SJSA1 (cell line): ENCODE data around the gene TXNL4A. TPM values are rescaled to one million over a fixed set of nuclear protein-coding genes. Genes with fewer than 3 reads are reported as not detected.
"Not testable (repeated sequence)": the region's sequence is repeated elsewhere in the genome, so short reads cannot be mapped to it uniquely, and the experiment has no call there.

Source experiments
- DNase-seq, 2 experiments: peaks; one replicate each; pipeline ENCODE4 v3.0.0-alpha.2; 2015 to 2020; ENCODE audit warnings: low spot score in 2 of 2, low read depth in 1 of 2
- H3K27ac ChIP-seq: fragments of 250-450 bp; sonication (Bioruptor Pico); 2 replicates; pipeline ENCODE4 v1.5.1; 2020; ENCODE audit warnings: mild to moderate bottlenecking, moderate library complexity
- H3K27me3 ChIP-seq: fragments of 250-450 bp; sonication (Bioruptor Pico); replicated peaks from 2 replicates; pipeline ENCODE4 v1.5.1; 2020; ENCODE audit warnings: mild to moderate bottlenecking, moderate library complexity
- H3K36me3 ChIP-seq: fragments of 250-450 bp; sonication (Bioruptor Pico); 2 replicates; pipeline ENCODE4 v1.5.1; 2020; ENCODE audit warnings: mild to moderate bottlenecking
- H3K4me1 ChIP-seq: fragments of 250-450 bp; sonication (Bioruptor Pico); replicated peaks from 2 replicates; pipeline ENCODE4 v1.6.1; 2021; ENCODE audit warnings: mild to moderate bottlenecking
- H3K4me3 ChIP-seq: fragments of 250-450 bp; sonication (Bioruptor Pico); 2 replicates; pipeline ENCODE4 v1.5.1; 2020; ENCODE audit warnings: mild to moderate bottlenecking
- H3K9me3 ChIP-seq: fragments of 250-450 bp; sonication (Bioruptor Pico); replicated peaks from 2 replicates; pipeline ENCODE4 v1.5.1; 2020; ENCODE audit warnings: mild to moderate bottlenecking
- total RNA-seq: library from RNA; depleted of rRNA; stranded (reverse); fragments of >200 nt; shearing (Covaris generic); gene quantifications from 2 replicates; pipeline ENCODE4 v1.2.3, GENCODE V29; 2014

TXNL4A gene
- total RNA-seq, 1 experiment from 2014 or later: 97.6 TPM

GRCh38 chr18:79965119-79965902 lies 23.1 kb downstream of the TXNL4A start:
- peaks cover 57% of the 10 kb centered on the region for H3K4me1 ChIP-seq
- peak overlapping the region; percentile 96 for H3K27ac ChIP-seq
- no peaks in the 10 kb centered on the region for H3K9me3 ChIP-seq
- H3K4me3 ChIP-seq: peak overlapping the region; percentile 55
- H3K27me3 ChIP-seq: no peaks in the 10 kb centered on the region
- DNase-seq: peak; percentile 83 to 88
- peaks cover 17% of the 10 kb centered on the region for H3K36me3 ChIP-seq

GRCh38 chr18:79964330-79965118 lies 23.8 kb downstream of the TXNL4A start, which contains the start of gene HSBP1L1:
Gene HSBP1L1 (plus strand): TSS chr18:79964643. CDS start chr18:79964736, 93 bp downstream.
- H3K36me3 ChIP-seq: peaks cover 10% of the 10 kb centered on the region
- no peaks in the 10 kb centered on the region for H3K27me3 ChIP-seq
- no peaks in the 10 kb centered on the region for H3K9me3 ChIP-seq
- no peak for DNase-seq
- H3K27ac ChIP-seq: peak within 1 kb of the TSS; percentile 96
- peak within 1 kb of the TSS; percentile 55 for H3K4me3 ChIP-seq
- H3K4me1 ChIP-seq: peaks cover 64% of the 10 kb centered on the region

GRCh38 chr18:79963658-79964329 lies 24.6 kb downstream of the TXNL4A start:
- Histone ChIP-seq H3K27ac (no peak overlapping the region), H3K27me3 (no peaks in the 10 kb centered on the region), H3K4me1 (peaks cover 65% of the 10 kb centered on the region), H3K9me3 (no peaks in the 10 kb centered on the region), H3K4me3 (peak overlapping the region; percentile 55), H3K36me3 (peaks cover 8% of the 10 kb centered on the region)
- no peak for DNase-seq

GRCh38 chr18:79962835-79963657 lies 25.3 kb downstream of the TXNL4A start:
- no peaks in the 10 kb centered on the region for H3K9me3 ChIP-seq
- no peak overlapping the region for H3K27ac ChIP-seq
- H3K36me3 ChIP-seq: peaks cover 2% of the 10 kb centered on the region
- peaks cover 59% of the 10 kb centered on the region for H3K4me1 ChIP-seq
- no peaks in the 10 kb centered on the region for H3K27me3 ChIP-seq
- no peak for DNase-seq
- H3K4me3 ChIP-seq: no peak overlapping the region

DNA sequence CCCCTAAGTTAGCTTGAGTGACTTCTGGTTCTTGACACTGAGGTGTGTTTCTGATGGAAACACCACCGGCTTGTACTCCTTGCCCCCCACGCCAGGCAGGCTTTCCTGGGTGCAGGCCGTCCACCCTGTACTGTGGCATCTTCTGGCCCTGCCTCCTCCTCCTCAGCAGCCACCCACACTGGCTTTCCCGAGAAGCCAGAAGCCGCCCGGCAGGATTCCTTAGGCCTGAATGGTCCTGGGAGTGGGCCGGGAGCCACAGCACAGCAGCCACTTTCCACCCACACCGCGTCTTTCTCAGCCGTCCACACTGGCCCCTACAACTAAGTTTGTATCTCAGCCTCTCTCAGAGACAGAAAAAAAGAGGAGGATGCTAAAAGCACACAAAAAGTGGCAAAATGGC lies 26.1 kb downstream of the TXNL4A start:
- Histone ChIP-seq H3K36me3 (no peaks in the 10 kb centered on the region), H3K4me3 (no peak overlapping the region), H3K4me1 (peaks cover 58% of the 10 kb centered on the region), H3K27me3 (no peaks in the 10 kb centered on the region), H3K27ac (no peak overlapping the region), H3K9me3 (no peaks in the 10 kb centered on the region)
- no peak for DNase-seq

GRCh38 chr18:79961527-79962291 lies 26.7 kb downstream of the TXNL4A start:
- Histone ChIP-seq H3K4me1 (peaks cover 54% of the 10 kb centered on the region), H3K9me3 (no peaks in the 10 kb centered on the region), H3K4me3 (no peak overlapping the region), H3K27ac (no peak overlapping the region), H3K36me3 (no peaks in the 10 kb centered on the region), H3K27me3 (no peaks in the 10 kb centered on the region)
- DNase-seq: no peak

DNA sequence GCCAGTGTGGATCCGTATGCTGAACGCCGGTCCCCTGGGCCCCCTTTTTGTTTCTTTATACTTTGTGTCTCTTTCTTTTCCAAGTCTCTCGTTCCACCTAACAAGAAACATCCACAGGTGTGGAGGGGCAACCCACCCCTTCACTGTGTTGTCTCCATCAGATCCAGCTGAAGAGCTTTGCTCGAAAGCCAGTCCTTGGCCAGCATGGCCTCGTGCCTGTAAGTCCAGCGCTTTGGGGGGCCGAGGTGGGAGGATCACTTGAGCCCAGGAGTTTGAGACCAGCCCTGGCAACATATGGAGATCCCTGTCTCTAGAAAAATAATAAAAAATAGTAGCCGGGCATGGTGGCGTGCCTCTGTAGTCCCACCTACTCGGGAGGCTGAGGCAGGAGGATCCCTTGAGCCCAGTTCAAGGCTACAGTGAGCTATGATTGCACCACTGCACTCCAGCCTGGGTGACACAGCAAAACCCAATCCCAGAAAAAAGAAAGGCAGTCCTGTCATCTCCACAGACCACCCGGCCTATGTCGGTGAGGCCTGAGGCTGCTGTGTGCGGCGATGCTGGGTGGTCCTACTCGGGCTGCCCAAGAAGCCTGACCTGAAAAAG lies 27.3 kb downstream of the TXNL4A start:
- Histone ChIP-seq H3K27me3 (no peaks in the 10 kb centered on the region), H3K27ac (no peak overlapping the region), H3K9me3 (no peaks in the 10 kb centered on the region), H3K4me3 (no peak overlapping the region), H3K36me3 (no peaks in the 10 kb centered on the region), H3K4me1 (peaks cover 49% of the 10 kb centered on the region)
- DNase-seq: no peak

DNA sequence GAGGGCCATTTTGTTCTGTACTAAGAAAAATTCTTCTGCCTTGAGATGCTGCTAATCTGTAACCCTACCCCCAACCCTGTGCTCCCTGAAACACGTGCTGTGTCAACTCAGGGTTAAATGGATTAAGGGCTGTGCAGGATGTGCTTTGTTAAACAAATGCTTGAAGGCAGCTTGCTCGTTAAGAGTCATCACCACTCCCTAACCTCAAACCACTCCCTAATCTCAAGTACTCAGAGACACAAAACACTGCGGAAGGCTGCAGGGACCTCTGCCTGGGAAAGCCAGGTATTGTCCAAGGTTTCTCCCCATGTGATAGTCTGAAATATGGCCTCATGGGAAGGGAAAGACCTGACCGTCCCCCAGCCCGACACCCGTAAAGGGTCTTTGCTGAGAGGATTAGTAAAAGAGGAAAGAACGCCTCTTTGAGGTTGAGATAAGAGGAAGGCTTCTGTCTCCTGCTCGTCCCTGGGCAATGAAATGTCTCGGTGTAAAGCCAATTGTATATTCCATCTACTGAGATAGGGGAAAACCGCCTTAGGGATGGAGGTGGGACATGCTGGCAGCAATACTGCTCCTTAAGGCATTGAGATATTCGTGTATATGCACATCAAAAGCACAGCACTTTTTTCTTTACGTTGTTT lies 28.1 kb downstream of the TXNL4A start:
- H3K4me3 ChIP-seq, H3K9me3 ChIP-seq, H3K27me3 ChIP-seq, H3K36me3 ChIP-seq: not testable (repeated sequence)
- 0 out of 2 replicates have a peak overlapping the region, but pooled peaks have one; percentile 2 for H3K27ac ChIP-seq
- peaks cover 42% of the 10 kb centered on the region for H3K4me1 ChIP-seq
- DNase-seq: peak in 1 of 2 experiments; percentile 38

DNA sequence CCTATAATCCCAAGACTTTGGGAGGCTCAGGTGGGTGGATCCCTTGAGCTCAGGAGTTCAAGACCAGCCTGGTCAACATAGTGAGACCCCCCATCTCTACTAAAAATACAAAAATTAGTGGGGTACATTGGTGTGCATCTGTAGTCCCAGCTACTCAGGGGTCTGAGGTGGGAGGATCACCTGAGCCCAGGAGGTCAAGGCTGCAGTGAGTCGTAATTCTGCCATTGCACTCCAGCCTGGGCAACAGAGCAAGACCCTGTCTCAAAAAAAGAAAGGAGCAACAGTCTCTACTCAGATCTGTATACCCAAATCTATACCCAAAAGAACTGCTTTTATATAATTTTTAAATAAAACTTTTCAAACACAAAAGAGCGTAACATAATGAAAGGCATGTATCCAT lies 29.4 kb downstream of the TXNL4A start:
- Histone ChIP-seq H3K4me3 (no peak overlapping the region), H3K36me3 (no peaks in the 10 kb centered on the region), H3K27ac (no peak overlapping the region), H3K9me3 (no peaks in the 10 kb centered on the region), H3K4me1 (peaks cover 29% of the 10 kb centered on the region), H3K27me3 (no peaks in the 10 kb centered on the region)
- DNase-seq: no peak

GRCh38 chr18:79956276-79956675 lies 32.1 kb downstream of the TXNL4A start:
- H3K27me3 ChIP-seq: no peaks in the 10 kb centered on the region
- peaks cover 4% of the 10 kb centered on the region for H3K9me3 ChIP-seq
- DNase-seq: no peak
- peaks cover 5% of the 10 kb centered on the region; the same call in 1 of the 2 replicates for H3K36me3 ChIP-seq
- no peak overlapping the region for H3K27ac ChIP-seq
- H3K4me3 ChIP-seq: no peak overlapping the region
- H3K4me1 ChIP-seq: peaks cover 26% of the 10 kb centered on the region

GRCh38 chr18:79955302-79956075 lies 32.9 kb downstream of the TXNL4A start:
- no peak for DNase-seq
- Histone ChIP-seq H3K9me3 (peaks cover 4% of the 10 kb centered on the region), H3K4me3 (no peak overlapping the region), H3K36me3 (peaks cover 9% of the 10 kb centered on the region), H3K27ac (no peak overlapping the region), H3K4me1 (peaks cover 22% of the 10 kb centered on the region), H3K27me3 (no peaks in the 10 kb centered on the region)
